Breast epithelium (tissue), 3 donors: ENCODE measurements around the gene RPS27.

Experiments
- CTCF ChIP-seq, 3 donors: fragments of 450-650 bp; IDR thresholded peaks; one replicate each; pipeline ENCODE4 v1.5.1; 2016 to 2017; ENCODE audit warnings: antibody characterized with exemption in 3 of 3, mild to moderate bottlenecking in 3 of 3, moderate library complexity in 3 of 3
- POLR2A ChIP-seq: fragments of 450-650 bp; IDR thresholded peaks from one replicate; pipeline ENCODE4 v1.6.1; 2016; ENCODE audit warnings: antibody characterized with exemption, mild to moderate bottlenecking, moderate library complexity
- POLR2AphosphoS5 ChIP-seq, 3 donors: sonication (generic); formaldehyde crosslinking; IDR thresholded peaks; one replicate each; pipeline ENCODE4 v1.6.1; 2017; ENCODE audit warnings: antibody characterized with exemption in 3 of 3

- TF ChIP-seq CTCF (IDR thresholded peaks at IDR 0.05) (no peak), POLR2AphosphoS5 (IDR thresholded peaks at IDR 0.05) (no peak), POLR2A (no peak)
Observed at GRCh38 chr1:153956997-153957715, 33.4 kb upstream of the RPS27 start.
